HCT116 (cell line): ENCODE results near the gene MTSS2.

Experiments
- ELF1 ChIP-seq: IDR thresholded peaks from 2 replicates; pipeline ENCODE4 v1.6.1; 2012; ENCODE audit warnings: low read depth, borderline replicate concordance
- FOSL1 ChIP-seq: IDR thresholded peaks from 2 replicates; pipeline ENCODE4 v1.6.1; 2012; ENCODE audit warnings: low read depth
- POLR2A ChIP-seq: IDR thresholded peaks from 2 replicates; pipeline ENCODE4 v1.7.0; 2011; ENCODE audit warnings: borderline replicate concordance; ENCODE audit not compliant: insufficient read depth, insufficient read length; ENCODE audit errors: extremely low read depth
- POLR2AphosphoS5 ChIP-seq: IDR thresholded peaks from 2 replicates; pipeline ENCODE4 v1.6.1; 2011; ENCODE audit warnings: mild to moderate bottlenecking, low read depth, low read length, moderate library complexity
- YY1 ChIP-seq: IDR thresholded peaks from 2 replicates; pipeline ENCODE4 v1.6.1; 2011; ENCODE audit warnings: low read length, low read depth, moderate library complexity, mild to moderate bottlenecking; ENCODE audit not compliant: insufficient replicate concordance; ENCODE audit errors: extremely low read depth
- ZNF274 ChIP-seq: fragments of 200-500 bp; sonication (Bioruptor generic); IDR thresholded peaks from 2 replicates; pipeline ENCODE4 v1.6.1; 2014; ENCODE audit warnings: mild to moderate bottlenecking, low read depth, low read length, inconsistent platforms
- TF ChIP-seq, protein P1 (sequence below), 3 experiments: fragments of 200-600 bp in 1 of 3; sonication (generic) in 1 of 3; IDR thresholded peaks in 2 of 3; conservative IDR thresholded peaks in 1 of 3; 2 replicates each; pipeline ENCODE4 v1.5.1; 2012 to 2017; ENCODE audit warnings: low read depth in 2 of 3, low read length in 2 of 3, antibody characterized with exemption in 1 of 3, borderline replicate concordance in 1 of 3, control low read depth in 1 of 3, mild to moderate bottlenecking in 1 of 3, mixed read lengths in 1 of 3, mixed run types in 1 of 3, moderate library complexity in 1 of 3; ENCODE audit not compliant: insufficient read depth in 1 of 3
- TF ChIP-seq, protein P2 (sequence below): IDR thresholded peaks from 2 replicates; pipeline ENCODE4 v1.6.1; 2011; ENCODE audit warnings: mild to moderate bottlenecking, low read length, moderate library complexity; ENCODE audit not compliant: insufficient replicate concordance; ENCODE audit errors: extremely low read depth

DNA sequence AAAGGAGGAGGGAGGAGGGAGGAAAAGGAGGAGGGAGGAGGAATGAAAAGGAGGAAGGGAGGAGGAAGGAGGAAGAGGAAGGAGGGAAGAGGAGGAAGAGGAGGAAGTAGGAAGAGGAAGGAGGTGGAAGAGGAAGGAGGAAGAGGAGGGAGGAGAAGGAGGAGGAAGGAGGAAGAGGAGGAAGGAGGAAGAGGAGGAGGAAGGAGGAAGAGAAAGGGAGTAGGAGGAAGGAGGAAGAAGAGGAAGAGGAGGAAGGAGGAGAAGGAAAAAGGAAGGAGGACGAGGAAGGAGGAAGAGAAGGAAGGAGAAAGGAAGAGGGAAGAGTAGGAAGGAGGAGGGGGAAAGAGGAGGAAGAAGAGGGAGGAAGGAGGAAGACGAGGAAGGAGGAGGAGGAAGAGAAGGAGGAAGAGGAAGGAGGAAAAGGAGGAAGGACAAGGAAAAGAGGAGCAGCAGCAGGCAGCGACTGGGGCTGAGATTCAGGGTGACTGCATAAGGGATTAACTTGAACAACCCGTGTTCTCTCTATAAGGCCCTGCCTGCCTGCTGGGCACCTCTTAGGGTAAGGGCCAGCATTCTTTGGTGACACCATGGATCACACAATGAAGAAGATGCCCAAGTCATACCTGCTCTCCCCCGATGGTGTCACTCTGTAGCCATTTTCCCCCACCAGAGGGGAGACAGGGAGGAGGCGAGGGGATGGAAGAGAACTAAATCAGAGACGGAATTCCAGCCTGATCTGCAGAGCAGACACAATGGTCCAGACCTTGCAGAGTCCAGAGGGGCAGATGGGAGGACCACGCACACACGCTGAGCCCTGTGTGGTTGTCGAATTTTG is 40.9 kb downstream of the MTSS2 start:
- no peak for TF ChIP-seq ELF1
- no peak for TF ChIP-seq ZNF274
- TF ChIP-seq POLR2AphosphoS5: no peak
- no peak for TF ChIP-seq POLR2A
- no peak for TF ChIP-seq FOSL1
- TF ChIP-seq, protein P1, sequence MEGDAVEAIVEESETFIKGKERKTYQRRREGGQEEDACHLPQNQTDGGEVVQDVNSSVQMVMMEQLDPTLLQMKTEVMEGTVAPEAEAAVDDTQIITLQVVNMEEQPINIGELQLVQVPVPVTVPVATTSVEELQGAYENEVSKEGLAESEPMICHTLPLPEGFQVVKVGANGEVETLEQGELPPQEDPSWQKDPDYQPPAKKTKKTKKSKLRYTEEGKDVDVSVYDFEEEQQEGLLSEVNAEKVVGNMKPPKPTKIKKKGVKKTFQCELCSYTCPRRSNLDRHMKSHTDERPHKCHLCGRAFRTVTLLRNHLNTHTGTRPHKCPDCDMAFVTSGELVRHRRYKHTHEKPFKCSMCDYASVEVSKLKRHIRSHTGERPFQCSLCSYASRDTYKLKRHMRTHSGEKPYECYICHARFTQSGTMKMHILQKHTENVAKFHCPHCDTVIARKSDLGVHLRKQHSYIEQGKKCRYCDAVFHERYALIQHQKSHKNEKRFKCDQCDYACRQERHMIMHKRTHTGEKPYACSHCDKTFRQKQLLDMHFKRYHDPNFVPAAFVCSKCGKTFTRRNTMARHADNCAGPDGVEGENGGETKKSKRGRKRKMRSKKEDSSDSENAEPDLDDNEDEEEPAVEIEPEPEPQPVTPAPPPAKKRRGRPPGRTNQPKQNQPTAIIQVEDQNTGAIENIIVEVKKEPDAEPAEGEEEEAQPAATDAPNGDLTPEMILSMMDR (IDR thresholded peaks at IDR 0.05 in 2 of 3, conservative IDR thresholded peaks at IDR 0.05 in 1 of 3; ENCODE audit: borderline replicate concordance in 1 of 3, insufficient read depth in 1 of 3, low read depth in 2 of 3, low read length in 2 of 3): peak in 2 of 3 experiments; percentile 31 to 34; a peak in 3 of 6 replicates
- TF ChIP-seq YY1: no peak
- TF ChIP-seq, protein P2, sequence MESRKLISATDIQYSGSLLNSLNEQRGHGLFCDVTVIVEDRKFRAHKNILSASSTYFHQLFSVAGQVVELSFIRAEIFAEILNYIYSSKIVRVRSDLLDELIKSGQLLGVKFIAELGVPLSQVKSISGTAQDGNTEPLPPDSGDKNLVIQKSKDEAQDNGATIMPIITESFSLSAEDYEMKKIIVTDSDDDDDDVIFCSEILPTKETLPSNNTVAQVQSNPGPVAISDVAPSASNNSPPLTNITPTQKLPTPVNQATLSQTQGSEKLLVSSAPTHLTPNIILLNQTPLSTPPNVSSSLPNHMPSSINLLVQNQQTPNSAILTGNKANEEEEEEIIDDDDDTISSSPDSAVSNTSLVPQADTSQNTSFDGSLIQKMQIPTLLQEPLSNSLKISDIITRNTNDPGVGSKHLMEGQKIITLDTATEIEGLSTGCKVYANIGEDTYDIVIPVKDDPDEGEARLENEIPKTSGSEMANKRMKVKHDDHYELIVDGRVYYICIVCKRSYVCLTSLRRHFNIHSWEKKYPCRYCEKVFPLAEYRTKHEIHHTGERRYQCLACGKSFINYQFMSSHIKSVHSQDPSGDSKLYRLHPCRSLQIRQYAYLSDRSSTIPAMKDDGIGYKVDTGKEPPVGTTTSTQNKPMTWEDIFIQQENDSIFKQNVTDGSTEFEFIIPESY: no peak
